HUES48 (cell line): ENCODE results near the gene USP25.

Source experiments
- H3K27ac ChIP-seq: one replicate; pipeline ENCODE4 v1.7.0; 2013; ENCODE audit warnings: low read depth, low read length, inconsistent platforms
- H3K27me3 ChIP-seq: 2 replicates; pipeline ENCODE4 v1.6.1; 2013; ENCODE audit warnings: mild to moderate bottlenecking, low read length; ENCODE audit not compliant: control insufficient read depth, insufficient read depth
- H3K36me3 ChIP-seq: 2 replicates; pipeline ENCODE4 v1.6.1; 2013; ENCODE audit warnings: low read length; ENCODE audit not compliant: control insufficient read depth, insufficient read depth
- H3K4me1 ChIP-seq: 2 replicates; pipeline ENCODE4 v1.6.1; 2013; ENCODE audit warnings: mild to moderate bottlenecking, low read length; ENCODE audit not compliant: control insufficient read depth, insufficient read depth
- H3K4me3 ChIP-seq: 2 replicates; pipeline ENCODE4 v1.5.1; 2013; ENCODE audit warnings: mild to moderate bottlenecking, low read depth, low read length
- H3K9ac ChIP-seq: 2 replicates; pipeline ENCODE4 v1.6.1; 2013; ENCODE audit warnings: mild to moderate bottlenecking, low read depth, low read length, moderate library complexity
- H3K9me3 ChIP-seq: 2 replicates; pipeline ENCODE4 v1.6.1; 2013; ENCODE audit warnings: low read length; ENCODE audit not compliant: control insufficient read depth, insufficient read depth

The USP25 gene

DNA sequence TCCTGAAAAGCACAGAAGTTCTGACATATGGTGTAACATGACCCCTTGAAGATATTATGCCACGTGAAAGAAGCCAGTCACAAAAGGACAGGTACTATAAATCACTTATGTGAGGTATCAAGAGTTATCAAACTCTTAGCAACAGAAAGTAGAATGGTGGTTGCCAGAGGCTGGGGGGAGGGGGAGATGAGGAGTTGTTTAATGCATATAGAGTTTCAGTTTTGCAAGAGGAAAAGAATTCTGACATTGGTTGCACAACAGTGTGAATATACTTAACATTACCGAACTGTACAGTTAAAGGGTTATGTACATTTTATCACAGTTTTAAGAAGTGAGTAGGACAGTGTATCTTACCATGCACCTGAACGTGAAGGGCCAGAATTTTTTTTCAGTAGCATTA lies 80.0 kb downstream of the USP25 start:
- peaks cover 7% of the 10 kb centered on the region; the same call in 1 of the 2 replicates for H3K9me3 ChIP-seq
- H3K27me3 ChIP-seq: no peaks in the 10 kb centered on the region
- H3K27ac ChIP-seq: no peak overlapping the region
- no peak overlapping the region for H3K9ac ChIP-seq
- peaks cover 43% of the 10 kb centered on the region for H3K36me3 ChIP-seq
- H3K4me1 ChIP-seq: peaks cover 14% of the 10 kb centered on the region
- no peak overlapping the region for H3K4me3 ChIP-seq

DNA sequence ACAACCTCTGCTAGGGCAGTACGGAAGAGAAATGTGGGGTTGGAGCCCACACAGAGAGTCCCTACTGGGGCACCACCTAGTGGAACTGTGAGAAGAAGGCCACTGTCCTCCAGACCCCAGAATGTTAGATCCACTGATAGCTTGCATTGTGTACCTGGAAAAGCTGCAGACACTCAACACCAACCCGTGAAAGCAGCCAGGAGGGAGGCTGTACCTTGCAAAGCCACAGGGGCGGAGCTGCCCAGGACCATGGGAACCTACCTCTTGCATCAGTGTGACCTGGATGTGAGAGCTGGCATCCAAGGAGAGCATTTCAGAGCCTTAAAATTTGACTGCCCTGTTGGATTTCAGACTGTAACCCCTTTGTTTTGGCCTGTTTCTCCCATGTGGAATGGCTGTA lies 85.5 kb downstream of the USP25 start:
- Histone ChIP-seq H3K27me3 (no peaks in the 10 kb centered on the region), H3K4me3 (no peak overlapping the region), H3K27ac (no peak overlapping the region), H3K36me3 (peaks cover 55% of the 10 kb centered on the region), H3K9me3 (peaks cover 10% of the 10 kb centered on the region; the same call in 1 of the 2 replicates), H3K9ac (no peak overlapping the region), H3K4me1 (peaks cover 4% of the 10 kb centered on the region; the same call in 1 of the 2 replicates)

DNA sequence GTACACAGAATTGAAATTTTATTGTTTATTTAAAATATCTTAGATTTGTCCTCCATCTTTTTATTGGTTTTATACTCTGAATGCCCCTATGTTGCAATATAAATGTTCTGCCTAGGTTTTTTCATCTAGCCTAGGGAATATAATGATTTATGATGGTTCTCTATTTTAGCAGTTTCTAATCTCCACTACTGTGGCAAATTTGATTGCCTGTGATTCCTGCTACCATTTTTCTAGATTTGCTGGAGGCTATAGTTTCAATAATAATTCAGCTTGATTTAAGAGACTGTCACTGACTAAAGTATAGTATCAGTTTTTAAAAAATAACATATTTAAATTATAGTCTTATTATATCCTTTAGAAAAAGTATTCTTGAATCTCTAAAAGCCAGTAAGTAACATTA lies 90.5 kb downstream of the USP25 start:
- H3K27me3 ChIP-seq: no peaks in the 10 kb centered on the region
- H3K9ac ChIP-seq: no peak overlapping the region
- peaks cover 4% of the 10 kb centered on the region; the same call in 1 of the 2 replicates for H3K4me1 ChIP-seq
- peaks cover 49% of the 10 kb centered on the region for H3K36me3 ChIP-seq
- no peaks in the 10 kb centered on the region for H3K9me3 ChIP-seq
- no peak overlapping the region for H3K4me3 ChIP-seq
- no peak overlapping the region for H3K27ac ChIP-seq

DNA sequence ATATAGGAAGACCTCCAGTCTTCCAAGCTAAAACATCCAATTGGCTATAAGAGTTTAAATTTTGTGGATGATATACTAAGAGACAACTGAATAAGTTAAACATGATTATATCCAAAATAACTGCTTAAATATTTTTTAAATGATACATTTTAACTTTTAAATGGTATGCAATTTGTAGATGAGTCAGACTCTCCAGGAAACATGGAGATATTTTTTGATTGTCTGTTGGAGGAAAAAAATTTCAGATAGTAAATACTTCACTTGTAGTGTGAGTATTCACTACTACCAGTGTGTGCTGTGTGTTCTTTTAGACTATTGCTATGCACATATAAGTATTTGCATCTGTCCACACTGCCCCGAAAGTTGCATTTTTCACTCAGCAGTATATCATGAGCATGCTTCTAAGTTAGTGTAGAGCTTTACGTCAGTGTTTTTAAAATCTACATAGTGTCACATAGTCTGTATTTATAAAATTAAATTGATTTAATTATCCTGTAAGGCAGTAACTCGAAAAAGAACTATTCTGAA lies 91.1 kb downstream of the USP25 start:
- Histone ChIP-seq H3K4me3 (no peak overlapping the region), H3K36me3 (peaks cover 48% of the 10 kb centered on the region), H3K9me3 (no peaks in the 10 kb centered on the region), H3K4me1 (peaks cover 4% of the 10 kb centered on the region; the same call in 1 of the 2 replicates), H3K27ac (no peak overlapping the region), H3K9ac (no peak overlapping the region), H3K27me3 (no peaks in the 10 kb centered on the region)

DNA sequence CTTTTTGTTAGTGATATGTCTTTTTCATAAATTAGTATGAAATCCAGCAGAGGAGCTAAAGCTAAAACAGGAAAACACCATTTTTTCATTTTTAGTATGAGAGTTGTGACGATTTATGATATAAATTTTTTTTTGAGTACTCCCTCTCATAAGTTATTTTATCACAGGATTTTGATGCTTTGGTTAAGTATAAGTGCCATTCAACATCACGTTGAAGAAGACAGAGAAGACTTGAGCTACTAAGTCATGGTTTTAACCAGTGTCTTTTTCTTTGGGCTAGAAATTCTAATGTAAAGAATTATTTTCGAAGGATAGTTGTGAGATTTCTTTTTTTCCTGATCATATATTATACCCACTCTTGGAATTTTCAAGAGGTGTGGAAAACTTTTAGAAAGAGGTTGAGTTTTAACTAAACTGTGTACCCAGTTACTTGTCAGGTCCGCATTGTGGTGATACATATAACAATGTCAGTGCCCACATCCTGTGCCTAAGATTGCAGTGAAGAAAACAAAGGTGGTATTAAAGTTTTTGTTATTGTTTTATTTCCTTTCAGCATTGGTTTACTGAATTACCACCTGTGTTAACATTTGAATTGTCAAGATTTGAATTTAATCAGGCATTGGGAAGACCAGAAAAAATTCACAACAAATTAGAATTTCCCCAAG lies 93.8 kb downstream of the USP25 start:
- H3K4me3 ChIP-seq: no peak overlapping the region
- no peaks in the 10 kb centered on the region for H3K27me3 ChIP-seq
- H3K36me3 ChIP-seq: peaks cover 53% of the 10 kb centered on the region
- no peak overlapping the region for H3K9ac ChIP-seq
- no peak overlapping the region for H3K27ac ChIP-seq
- no peaks in the 10 kb centered on the region for H3K4me1 ChIP-seq
- no peaks in the 10 kb centered on the region for H3K9me3 ChIP-seq

DNA sequence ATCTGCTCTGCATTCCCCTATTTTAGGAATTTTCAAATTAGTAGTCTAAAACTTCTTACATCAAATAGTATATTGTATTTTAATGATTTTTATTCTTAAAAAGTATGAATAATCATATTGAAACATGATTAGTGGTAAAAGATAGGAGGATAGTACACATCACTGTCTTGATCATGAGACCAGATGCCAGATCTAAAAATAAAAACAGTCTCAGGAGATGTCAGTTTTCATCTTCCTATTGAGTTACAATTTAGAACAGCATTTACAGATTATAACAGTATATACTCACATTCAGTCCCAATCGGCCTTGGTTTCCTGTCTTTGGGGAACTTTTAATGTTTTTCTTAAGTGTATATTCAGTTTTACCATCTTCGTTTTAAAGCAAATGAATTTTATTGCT lies 95.9 kb downstream of the USP25 start:
- Histone ChIP-seq H3K9ac (no peak overlapping the region), H3K27me3 (no peaks in the 10 kb centered on the region), H3K27ac (no peak overlapping the region), H3K9me3 (no peaks in the 10 kb centered on the region), H3K4me1 (no peaks in the 10 kb centered on the region; the same call in 1 of the 2 replicates), H3K4me3 (no peak overlapping the region), H3K36me3 (peaks cover 58% of the 10 kb centered on the region)

DNA sequence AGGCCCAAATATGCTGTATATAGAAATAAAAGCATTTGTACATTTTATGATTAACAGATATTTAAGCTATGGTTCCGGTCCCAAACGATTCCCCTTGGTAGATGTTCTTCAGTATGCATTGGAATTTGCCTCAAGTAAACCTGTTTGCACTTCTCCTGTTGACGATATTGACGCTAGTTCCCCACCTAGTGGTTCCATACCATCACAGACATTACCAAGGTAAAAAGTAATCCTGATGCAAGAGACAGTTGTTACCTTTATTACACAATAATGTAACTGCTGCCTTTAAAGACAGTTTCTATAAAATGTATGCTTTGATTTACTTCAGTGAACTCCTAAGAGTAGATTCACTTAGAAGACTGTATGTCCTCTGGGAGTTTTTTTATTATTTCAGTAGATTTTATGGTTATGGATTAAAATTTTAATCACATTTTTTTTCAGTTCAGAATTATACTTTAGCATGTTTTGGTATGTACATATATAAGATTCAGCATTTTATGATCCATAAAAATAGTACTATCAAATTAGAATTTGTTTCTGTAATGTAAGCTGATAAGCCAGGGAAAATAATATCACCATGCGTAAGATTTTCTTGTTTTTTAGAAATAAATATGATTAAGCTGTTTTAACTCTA lies 96.5 kb downstream of the USP25 start:
- Histone ChIP-seq H3K4me3 (no peak overlapping the region), H3K9me3 (no peaks in the 10 kb centered on the region), H3K27me3 (no peaks in the 10 kb centered on the region), H3K36me3 (peaks cover 58% of the 10 kb centered on the region), H3K4me1 (no peaks in the 10 kb centered on the region; the same call in 1 of the 2 replicates), H3K27ac (no peak overlapping the region), H3K9ac (no peak overlapping the region)

DNA sequence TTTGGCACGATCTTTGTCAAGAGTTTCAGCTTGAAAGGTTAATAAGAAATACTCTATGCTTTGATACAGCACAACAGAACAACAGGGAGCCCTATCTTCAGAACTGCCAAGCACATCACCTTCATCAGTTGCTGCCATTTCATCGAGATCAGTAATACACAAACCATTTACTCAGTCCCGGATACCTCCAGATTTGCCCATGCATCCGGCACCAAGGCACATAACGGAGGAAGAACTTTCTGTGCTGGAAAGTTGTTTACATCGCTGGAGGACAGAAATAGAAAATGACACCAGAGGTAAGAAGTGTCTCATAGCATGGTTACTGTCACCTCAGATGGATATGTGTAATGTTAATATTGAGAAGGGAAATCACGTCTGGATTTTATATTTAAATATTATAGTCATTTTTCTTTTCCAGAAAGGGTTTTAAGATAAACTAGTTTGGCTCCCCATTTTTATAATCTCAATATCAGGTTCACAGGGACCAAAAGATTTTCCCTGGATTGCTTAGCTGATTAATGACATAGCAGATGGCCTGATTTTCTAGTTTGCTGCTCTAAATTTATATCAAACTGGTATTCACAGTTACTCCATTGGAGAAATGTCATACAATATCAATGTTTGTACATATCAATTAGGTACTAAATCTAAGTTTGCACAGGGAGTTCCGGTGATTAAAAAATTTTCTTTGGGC lies 97.3 kb downstream of the USP25 start:
- no peaks in the 10 kb centered on the region for H3K27me3 ChIP-seq
- no peak overlapping the region for H3K4me3 ChIP-seq
- H3K36me3 ChIP-seq: peaks cover 59% of the 10 kb centered on the region
- no peak overlapping the region for H3K9ac ChIP-seq
- H3K27ac ChIP-seq: no peak overlapping the region
- H3K4me1 ChIP-seq: no peaks in the 10 kb centered on the region; the same call in 1 of the 2 replicates
- no peaks in the 10 kb centered on the region for H3K9me3 ChIP-seq

DNA sequence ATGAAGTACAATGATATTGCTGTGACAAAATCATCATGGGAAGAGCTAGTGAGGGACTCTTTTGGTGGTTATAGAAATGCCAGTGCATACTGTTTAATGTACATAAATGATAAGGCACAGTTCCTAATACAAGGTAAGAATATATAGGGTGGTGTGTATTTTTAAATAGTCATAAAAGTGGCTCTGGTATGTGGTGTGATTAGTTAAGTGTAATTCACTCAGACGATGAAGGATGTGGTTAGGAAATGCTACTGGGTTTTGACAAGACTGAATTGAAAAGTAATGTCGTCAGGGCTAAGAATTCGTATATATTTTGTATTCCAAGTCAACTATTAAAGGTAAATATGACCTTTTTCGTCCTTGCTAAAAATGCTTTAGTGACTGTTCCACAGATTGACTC lies 101.7 kb downstream of the USP25 start:
- no peak overlapping the region for H3K27ac ChIP-seq
- H3K9ac ChIP-seq: no peak overlapping the region
- peaks cover 80% of the 10 kb centered on the region for H3K36me3 ChIP-seq
- H3K27me3 ChIP-seq: no peaks in the 10 kb centered on the region
- H3K4me1 ChIP-seq: no peaks in the 10 kb centered on the region; the same call in 1 of the 2 replicates
- H3K9me3 ChIP-seq: no peaks in the 10 kb centered on the region
- H3K4me3 ChIP-seq: no peak overlapping the region

DNA sequence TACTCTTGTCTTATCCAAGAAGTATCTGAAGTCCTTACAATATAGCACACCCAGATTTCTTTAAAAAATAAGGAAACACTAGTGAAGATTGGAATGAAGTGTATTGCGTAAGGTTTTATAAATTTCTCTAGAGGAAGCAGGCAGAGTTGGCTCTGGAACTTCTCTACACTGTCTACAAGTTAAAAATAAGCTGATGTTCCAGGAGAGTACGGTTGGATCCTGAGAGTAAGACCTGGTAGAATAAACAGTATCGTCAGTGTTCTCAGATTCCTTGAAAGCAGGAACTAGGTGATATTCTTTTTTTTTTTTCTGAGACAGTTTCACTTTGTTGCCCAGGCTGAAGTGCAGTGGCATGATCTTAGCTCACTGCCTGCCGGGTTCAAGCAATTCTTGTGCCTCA lies 107.9 kb downstream of the USP25 start:
- Histone ChIP-seq H3K4me1 (no peaks in the 10 kb centered on the region), H3K4me3 (no peak overlapping the region)

DNA sequence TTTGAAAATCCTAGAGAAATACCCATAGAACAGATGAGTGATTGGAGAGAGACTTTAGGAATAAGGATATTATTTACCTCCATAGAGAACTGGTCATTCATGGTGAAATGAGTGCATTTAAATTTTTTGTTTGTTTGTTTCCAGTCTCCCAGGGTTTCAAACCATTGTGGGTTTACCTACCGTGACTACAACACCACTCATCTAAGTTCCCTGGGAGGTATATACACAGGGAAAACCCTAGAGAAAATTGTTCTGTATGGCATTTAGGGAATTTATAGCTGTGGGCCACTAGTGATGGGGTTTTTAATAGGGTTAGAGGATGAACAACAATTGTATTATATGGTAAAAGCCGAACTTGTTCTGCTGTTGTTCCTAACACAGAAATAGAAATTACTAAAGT lies 109.2 kb downstream of the USP25 start:
- Histone ChIP-seq H3K27ac (no peak overlapping the region), H3K9ac (no peak overlapping the region), H3K4me1 (no peaks in the 10 kb centered on the region), H3K27me3 (no peaks in the 10 kb centered on the region), H3K36me3 (peaks cover 54% of the 10 kb centered on the region), H3K4me3 (no peak overlapping the region), H3K9me3 (no peaks in the 10 kb centered on the region)

More for the DNA sequence above, 107.9 kb downstream of the USP25 start:
- Histone ChIP-seq H3K9ac (no peak overlapping the region), H3K27ac (no peak overlapping the region), H3K9me3 (no peaks in the 10 kb centered on the region), H3K36me3 (peaks cover 57% of the 10 kb centered on the region), H3K27me3 (no peaks in the 10 kb centered on the region)
